GM19238 (cell line): ENCODE data around the gene CDK5RAP2.

ENCODE experiments used
- DNase-seq: peaks from one replicate; pipeline ENCODE4 v3.0.0; 2011; ENCODE audit warnings: low spot score; ENCODE audit not compliant: insufficient read length

CDK5RAP2 gene

DNA sequence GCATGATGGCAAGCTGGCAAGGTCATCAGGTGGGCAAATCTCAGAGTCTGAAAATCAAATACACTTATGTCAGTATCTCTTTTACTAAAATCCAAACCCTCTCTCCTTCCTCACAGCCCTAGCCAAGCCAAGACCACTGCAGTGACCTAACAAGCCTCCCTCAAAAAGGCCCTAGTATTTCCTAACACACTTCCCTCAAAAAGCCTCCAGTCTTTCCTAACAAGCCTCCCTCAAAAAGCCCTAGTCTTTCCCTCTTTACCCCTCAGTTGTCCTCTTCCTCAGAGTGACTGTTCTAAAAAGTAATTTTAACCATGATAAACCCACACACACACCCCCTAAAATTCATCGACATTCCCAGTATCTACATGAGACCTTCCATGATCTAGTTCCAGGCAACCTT lies 140.0 kb downstream of the CDK5RAP2 start:
- DNase-seq, result no peak

- no peak for DNase-seq
These were observed 141.0 kb downstream of the CDK5RAP2 start for GRCh38 chr9:120438836-120439546.

GRCh38 chr9:120438111-120438510 lies 141.9 kb downstream of the CDK5RAP2 start:
- DNase-seq, result no peak

GRCh38 chr9:120436983-120437475 lies 142.9 kb downstream of the CDK5RAP2 start:
- no peak for DNase-seq

DNA sequence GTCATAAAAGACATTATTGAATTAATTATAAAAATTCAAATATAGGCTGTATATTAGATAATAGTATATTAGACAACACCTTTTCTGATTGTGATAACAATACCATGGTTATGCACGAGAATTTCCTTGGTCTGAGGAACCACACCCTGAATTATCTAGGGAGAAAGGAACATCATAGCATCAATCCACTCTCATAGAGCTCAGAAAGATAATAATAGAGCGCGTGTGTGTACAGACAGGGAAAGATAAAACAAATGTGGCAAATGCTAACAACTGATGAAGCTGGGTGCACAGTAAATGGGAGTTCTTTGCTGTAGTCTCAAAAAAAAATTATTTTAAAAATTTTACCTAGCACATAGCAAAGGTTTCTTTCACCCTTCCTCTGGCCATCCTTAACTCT lies 143.5 kb downstream of the CDK5RAP2 start:
- no peak for DNase-seq

GRCh38 chr9:120435091-120435490 lies 144.9 kb downstream of the CDK5RAP2 start:
- DNase-seq, result no peak

GRCh38 chr9:120434532-120434931 lies 145.4 kb downstream of the CDK5RAP2 start:
- no peak for DNase-seq

GRCh38 chr9:120433701-120434100 lies 146.3 kb downstream of the CDK5RAP2 start:
- DNase-seq, result no peak

DNA sequence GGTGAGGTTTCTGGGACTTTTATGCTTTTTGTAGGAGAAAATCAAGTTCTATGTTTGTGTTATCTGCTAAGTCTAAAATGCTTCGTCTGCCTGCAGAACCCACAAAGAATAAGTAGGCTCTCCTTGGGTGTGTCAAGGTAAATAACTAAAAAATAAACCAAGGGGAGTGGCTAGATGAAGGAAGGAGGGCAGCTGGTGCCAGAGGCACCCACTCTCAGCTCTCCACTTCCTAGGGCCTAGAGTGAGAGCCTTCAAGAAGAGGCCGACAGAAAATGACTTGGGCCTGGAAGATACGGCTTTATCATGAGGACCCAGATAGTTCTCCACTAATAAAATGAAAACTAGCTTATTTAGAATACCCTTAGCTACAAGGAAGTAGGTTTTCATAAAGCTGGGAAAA lies 147.4 kb downstream of the CDK5RAP2 start:
- no peak for DNase-seq

DNA sequence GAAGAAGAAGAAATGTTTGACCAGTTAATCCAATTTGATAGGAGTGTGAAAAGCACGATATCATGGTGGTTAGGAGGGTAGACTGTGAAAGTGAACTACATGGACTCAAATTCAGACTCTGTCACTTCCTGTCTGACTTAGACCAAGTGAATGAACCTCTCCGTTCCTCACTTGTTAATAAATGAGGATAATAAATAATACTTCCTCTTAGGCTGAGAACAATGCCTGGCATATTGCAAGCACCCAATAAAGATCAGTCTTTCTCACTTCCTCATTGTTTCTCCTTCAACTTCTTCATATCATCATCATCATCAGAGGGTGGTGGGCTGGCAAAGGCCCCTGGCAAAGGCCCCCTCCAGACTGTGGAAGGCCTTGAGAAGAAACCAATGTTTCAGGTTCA lies 148.7 kb downstream of the CDK5RAP2 start:
- DNase-seq, result no peak

DNA sequence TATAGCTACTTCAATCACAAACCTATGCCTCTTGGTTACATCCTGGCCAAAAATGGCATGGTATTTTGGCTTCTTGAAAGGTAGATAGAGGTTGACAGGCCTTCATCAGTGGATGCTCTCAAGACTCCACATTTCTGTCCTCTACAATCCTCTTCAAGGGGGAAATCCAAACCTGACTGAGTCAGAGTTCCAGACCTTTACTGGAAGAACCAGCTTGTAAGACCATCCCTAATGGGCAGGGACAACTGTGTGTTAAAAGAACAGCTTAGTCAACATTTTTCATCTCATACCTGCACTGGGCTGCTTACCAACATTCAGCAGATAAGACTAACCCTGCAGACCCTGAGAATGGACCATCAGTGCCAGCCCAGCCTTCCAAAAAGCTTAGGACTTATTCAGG lies 155.7 kb downstream of the CDK5RAP2 start:
- no peak for DNase-seq

GRCh38 chr9:120423812-120424211 lies 156.2 kb downstream of the CDK5RAP2 start:
- DNase-seq, result no peak

- DNase-seq, result no peak
These were observed 158.0 kb downstream of the CDK5RAP2 start for GRCh38 chr9:120421977-120422376.

- DNase-seq, result no peak
These were observed 161.7 kb downstream of the CDK5RAP2 start for GRCh38 chr9:120418315-120418714.

DNA sequence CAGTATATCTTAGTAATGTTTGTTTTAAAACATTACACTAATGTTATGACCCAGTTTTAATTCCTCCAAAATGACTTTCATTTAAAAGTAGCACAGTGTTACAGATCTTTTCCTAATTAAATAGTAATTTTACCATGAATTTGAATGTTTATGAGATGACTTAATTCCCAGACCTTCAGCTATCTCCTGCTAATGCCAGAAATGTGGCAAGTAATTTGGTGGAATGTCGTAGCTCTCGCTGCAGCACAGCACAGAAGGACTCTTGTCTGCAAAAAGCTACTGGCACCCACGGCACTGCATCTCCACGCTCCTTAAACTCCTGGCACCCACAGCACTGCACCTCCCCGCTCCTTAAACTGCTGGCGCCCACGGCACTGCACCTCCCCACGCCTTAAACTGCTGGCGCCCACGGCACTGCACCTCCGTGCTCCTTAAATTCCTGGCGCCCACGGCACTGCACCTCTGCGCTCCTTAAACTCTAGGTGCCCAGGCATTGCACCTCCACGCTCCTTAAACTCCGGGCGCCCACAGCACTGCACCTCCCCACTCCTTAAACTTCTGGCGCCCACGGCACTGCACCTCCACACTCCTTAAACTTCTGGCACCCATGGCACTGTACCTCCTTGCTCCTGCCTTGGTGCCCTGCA lies 163.1 kb downstream of the CDK5RAP2 start:
- DNase-seq, result no peak

GRCh38 chr9:120413121-120414048 lies 166.6 kb downstream of the CDK5RAP2 start:
- DNase-seq, result no peak

DNA sequence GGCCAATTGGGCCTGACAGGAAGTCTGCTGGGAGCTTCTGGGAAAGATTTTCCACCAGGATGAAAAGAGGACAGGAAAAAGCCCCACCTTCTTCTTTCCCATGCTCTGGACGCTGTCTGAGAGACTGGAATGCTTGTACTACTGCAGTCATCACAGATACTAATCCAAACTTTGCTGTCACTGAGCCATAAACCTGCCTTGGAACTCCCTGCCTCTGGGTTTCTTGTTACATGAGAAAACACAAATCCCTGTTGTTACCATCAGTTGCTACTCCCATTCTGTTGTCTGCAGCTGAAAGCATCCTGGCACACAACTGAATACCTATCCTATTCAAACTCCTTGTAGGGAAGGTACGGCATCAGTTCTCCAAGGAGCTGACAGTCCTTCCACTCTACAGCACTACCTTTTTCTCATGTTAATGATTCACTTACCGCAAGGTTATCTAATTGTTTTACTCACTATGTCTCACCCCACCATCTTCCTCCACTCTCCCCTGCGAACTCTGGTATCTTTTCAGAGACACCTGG lies 167.5 kb downstream of the CDK5RAP2 start:
- DNase-seq, result no peak

DNA sequence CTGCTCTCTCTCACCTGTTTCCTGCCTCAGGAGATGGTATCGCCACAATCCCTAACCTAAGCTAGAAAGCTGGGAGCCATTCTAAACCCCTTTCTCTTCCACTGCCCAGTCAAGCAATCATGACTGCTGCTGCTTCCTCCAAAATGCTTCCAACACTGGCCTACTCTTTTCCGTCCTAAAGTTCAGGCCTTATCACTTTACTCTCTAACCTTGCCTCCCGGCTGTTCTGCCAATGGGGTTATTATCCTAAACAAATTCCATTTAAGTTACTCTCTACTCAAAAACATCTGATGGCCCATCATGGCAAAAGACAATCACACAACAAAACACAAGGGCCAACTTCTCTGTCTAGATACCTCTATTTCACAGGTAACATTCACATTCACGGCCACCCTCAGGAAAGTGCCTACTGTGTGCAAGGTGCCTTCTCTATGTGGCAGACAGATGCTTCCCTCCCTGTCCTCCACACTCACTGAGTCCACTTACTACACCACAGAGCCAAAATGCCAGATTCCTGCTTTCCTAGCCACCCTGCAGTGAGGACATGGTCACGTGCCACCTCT lies 168.0 kb downstream of the CDK5RAP2 start:
- no peak for DNase-seq

GRCh38 chr9:120410925-120411501 lies 169.0 kb downstream of the CDK5RAP2 start:
- no peak for DNase-seq

GRCh38 chr9:120408680-120409258 lies 171.2 kb downstream of the CDK5RAP2 start:
- DNase-seq, result no peak

DNA sequence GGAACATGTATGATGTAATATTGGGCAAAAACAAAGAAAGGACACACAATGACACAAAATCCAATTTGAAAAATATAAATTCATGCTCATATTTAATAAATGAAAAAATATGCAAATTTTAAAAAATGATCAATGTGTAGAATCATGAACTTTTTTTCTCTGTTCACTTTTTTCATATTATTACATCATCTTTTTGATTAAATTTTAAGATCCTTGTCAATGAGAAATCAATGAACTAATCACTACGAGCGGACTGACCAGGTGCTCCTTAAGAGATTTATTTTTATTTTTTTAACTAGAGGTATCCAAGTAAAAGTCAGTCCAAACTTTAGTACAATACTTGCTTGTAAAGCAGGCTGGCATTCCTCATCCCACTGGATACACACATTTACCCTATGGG lies 174.1 kb downstream of the CDK5RAP2 start:
- DNase-seq, result no peak
